CD4-positive, alpha-beta T cell treated with Interferon gamma for 1 hour (primary cell): ENCODE measurements around the gene MYO18A.
"Not testable (repeated sequence)": the region's sequence is repeated elsewhere in the genome, so short reads cannot be mapped to it uniquely, and the experiment has no call there.

Experiments used
- DNase-seq: peaks from one replicate; pipeline ENCODE4 v3.0.0-alpha.2; 2020

The MYO18A gene

DNA sequence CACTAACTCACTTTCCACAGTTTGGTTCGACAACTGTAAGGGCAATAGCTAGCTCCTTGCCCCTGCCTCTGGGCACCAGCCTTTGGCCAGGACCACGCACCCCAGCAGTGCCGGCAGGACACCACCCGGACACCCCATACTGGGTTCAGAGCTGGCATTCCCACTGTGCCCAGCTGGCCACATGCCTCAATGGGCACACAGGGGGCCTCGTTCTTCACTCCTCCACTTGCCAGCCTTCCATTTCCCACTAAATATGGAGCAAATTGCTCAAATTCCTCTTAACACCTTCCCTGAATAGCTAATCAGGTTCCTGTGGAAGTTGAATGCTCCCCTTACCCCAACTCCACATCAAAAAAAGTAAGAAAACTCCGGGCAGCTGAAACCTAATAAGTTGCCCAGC, 84.8 kb downstream of the MYO18A start:
- no peak for DNase-seq

DNA sequence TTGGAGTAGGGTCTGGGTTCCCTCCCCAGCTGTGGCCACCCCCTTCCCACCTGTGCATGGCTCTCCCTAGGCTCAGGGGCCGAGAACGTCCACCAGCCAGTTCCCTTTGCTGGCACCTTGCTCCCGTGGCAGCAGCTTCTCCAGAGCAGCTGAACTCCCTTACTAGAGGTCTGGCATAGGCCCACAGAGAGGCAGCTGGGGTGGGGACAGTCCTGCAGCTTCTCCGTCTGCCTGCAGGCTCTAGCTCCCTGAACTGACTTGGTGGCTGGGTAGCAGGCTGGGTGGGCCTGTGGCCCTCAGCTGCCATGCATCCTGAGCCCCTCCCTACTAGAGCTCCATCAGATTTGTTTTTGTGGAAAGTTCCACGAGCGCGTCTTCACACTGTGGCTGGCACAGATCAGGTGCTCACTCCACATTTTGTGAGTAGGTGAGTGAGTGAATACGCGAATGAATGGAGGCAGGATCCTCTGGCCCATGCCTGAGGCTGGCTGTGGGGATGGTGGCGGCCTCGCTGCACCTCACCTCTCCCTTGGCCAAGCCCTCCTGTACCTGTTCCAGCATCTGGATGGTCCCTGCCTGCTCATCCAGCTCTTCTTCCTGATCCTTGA, 86.0 kb downstream of the MYO18A start:
- DNase-seq, result no peak

DNA sequence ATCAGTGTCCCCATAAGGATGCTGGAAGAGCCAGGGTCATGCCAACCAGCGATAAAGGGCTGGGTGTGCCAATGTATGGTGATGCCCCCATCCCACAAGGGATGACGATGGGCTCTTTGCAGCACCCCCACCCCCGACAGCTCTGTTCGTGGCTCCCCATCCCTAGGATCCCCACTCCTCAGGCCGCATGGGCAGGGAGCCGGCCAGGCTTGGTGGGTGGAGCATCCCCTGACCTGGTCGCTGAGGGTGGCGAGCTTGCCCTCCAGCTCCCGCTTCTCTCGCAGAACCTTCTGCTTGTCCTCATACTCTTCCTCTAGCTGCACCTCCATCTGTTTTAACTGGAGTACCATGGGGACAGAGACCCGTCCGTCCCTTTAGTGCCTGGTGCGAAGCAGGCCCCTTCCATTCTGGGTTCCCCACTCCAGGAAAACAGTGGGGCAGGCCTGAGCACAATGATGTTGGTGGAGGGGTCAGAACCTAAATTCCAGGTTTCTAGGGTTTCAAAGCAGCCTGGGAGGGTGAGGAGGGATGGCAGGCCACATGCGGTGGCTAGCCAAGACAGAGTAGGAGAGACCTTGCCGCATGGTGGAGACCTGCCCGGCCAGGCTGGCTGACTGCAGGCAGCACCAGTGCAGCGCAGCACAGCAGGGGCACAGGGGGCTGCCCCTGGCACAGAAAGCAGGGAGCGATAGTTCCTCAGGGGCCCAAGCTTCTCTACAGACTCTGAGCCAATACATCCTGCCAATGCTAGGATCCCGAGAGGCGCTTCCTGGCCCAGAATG, 86.9 kb downstream of the MYO18A start:
- DNase-seq, result no peak

DNA sequence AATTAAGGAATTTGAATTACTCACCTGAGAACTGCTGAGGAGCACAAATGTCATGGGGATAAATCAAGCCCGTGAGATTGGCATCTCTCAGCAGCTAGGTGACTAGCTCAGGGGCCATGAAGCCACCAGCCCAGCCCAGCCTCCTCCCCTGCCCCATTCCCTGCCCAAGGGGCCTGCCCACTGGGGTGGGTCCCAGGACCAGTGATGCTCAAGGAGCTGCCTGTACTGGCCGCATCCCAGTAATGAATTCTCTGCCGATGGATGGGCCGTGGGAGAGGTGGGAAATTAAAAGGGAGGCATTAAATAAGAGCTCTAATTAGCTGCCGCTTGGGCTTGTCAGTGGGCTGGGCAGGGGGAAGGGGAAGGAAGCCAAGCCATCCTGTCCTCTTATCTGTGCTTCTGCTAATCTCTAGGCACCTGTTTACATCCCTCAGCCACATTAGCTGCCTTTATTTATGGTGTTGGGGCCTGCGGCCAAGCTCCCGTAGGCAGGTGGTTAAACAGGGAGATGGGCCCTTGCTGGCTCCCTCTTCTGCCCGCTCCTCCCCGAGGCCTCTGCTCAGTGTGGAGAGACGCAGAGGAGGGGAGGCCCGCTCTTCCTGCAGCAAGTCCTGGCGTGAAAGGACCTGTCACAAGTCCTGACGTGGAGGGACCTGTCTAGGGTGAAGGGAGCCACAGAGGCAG, 88.5 kb downstream of the MYO18A start:
- DNase-seq, result no peak

DNA sequence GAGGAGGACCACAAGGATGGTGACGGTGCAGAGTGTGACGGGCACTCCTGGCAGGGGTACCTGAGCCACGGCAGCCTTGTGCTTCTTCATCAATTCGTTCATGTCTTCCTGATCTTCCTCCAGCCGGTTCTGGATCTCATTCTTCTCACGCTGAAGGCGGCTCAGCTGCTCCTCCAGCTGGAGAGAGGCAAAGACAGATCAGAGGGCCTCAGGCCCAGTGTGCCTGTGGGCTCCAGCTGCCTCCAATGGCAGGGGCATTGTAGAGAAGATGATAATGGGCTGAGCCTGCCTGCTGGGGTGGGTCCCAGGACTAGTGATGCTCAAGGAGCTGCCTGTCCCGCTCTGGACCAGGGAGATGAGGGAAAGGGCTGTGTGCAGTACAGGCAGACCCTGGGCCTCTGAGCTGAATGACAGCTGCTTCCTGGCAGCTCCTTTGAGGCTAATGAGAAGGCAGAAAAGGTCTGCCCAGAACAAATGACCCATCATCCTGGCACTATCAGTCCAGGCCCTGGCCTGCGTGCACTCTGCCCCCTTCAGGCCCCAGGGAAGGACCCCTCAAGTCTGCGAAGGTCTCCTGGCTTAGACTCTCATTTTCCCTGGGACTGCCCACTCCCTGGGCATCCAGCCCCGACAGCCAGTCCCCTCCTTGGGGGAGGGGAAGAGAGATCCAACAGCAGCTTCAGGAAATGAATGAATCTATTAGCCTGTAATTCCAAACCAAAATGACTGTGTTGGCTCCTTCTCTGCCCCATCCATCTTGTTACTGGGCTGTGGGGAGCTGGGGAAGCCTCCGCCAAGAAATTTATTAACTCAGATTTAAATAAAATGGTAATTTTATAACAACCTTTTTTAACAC, 89.2 kb downstream of the MYO18A start:
- no peak for DNase-seq

DNA sequence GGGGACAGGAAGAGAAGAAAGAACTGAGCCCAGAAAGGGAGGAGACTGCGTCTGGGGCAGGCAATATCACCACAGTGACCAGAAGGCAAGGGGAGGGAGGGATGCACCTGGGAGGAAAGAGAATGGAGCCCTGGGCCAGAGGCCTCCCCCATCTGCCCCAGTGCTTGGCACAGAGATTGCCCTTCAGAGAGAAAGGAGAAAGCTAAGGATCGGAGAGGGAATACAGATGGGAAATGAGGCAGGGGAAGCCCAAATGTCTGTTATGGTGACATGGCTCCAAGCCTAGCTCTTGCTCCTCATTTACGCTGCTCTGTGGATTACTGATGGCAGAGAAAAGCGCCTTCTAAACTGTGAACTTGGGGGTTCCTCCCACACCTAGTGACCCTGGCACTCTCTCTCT, 90.1 kb downstream of the MYO18A start:
- DNase-seq, result no peak

DNA sequence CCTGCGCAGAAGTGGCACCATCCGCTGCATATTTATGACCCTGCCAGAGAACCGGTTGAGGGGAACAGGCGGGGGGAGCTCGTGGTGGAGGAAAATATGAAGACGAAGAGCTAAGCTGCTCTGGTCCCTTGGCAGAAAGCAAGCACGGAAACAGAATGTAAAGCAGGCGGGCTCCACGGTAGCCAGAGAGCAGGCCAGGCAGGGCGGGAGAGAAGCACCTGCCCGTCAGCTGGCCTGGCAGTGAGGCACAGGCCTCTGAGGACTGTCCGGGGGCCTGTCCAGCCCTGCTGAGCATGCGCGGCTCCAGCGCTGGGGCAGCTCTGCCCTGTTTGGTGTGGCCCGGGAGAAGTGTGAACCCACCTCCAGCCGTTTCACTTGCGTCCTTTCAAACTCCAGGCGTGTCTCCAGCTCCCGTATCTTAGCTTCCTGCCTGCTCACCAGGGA, 90.6 kb downstream of the MYO18A start:
- DNase-seq, result no peak

DNA sequence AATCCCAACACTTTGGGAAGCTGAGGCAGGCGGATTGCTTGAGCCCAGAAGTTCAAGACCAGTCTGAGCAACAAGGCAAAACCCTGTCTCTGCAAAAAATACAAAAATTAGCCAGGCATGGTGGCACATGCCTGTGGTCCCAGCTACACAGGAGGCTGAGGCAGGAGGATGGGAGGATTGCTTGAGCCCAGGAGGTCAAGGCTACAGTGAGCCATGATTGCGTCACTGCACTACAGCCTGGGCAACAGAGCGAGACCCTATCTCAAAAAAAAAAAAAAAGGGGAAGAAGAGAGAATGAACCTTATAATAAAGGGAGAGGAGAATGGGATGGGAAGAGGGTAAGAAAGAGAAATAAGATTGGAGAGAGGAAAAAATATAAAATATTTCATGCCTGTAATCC, 91.4 kb downstream of the MYO18A start:
- not testable (repeated sequence) for DNase-seq

DNA sequence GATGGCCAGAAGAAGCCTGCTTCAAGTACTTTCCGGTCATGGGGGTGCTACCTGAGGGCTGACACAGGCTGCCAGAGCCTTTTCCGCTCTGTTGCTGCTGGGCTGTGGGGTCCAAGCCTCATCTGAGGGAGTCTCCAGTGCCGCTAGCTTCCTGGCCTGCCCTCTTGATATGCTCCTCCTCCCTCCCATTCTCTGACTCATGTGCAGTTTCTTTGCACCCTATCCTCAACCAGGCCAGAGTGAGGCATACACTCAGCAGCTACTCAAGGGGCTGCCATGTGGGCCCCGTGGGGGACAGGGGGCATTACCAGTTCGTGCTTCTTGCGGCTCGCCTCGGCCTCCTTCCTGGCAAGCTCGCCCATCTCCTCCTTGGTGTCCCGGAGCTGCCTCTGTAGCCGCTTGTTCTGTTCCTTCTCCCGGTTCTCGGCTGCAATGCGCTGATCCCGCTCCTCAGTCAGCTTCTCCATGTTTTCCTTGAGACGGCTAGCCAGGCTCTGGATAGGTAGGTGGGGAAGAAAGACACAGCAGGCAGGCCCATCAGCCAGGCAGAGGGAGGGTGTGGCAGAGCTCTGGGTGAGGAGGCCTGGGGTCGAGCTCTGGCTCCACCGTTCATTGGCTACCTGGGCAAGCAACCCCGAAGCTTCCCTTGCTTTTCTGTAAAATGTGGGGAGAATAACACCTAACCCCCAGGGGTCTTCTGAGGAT, 93.4 kb downstream of the MYO18A start:
- DNase-seq, result no peak

DNA sequence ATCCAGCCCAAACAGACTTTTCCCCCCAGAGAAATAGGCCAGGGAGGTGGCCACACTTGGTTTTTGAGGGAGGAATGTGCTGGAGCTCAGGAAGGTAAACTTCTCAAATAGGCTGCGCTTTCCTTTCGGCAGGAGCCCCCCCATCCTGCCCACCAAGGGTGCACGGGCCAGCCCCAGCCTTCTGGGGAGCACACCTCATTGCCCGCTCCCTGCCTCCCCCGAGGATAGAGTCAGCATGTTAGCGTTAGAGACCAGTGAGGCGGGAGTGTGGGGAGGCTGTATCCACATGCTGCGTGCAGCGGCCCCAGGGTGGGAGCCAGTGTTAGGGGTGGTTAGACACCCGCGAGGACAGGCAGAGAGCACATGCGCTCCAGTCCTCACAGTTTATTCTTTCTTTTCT, 95.0 kb downstream of the MYO18A start:
- no peak for DNase-seq

DNA sequence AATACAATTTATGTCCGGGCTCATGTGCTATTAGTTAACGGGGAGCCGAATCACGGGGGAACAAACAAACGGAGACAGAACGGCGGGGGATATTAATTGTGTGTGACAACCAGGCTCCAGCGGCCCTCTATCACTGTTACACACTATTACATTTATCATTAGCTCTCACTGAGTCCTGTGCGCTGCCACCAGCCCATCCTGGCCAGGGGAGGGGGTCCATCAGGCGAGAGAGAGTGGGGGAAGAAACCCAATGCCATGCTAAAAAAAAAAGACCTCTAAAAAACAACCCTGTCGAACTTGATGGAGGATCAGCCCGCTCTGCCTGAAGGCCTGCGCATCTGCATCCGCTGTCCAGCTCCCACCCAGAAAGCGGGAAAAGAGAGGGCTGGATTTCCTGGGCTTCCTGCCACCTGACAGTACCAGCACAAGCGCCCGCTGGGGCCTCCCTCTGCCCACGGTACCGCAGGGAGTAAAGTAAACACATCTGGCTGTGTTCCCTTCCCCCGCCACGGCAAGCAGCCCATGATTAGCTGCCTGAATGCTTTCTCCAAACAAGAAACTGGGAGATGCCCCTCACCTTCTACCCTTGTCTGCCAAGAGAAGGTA, 95.6 kb downstream of the MYO18A start:
- no peak for DNase-seq

DNA sequence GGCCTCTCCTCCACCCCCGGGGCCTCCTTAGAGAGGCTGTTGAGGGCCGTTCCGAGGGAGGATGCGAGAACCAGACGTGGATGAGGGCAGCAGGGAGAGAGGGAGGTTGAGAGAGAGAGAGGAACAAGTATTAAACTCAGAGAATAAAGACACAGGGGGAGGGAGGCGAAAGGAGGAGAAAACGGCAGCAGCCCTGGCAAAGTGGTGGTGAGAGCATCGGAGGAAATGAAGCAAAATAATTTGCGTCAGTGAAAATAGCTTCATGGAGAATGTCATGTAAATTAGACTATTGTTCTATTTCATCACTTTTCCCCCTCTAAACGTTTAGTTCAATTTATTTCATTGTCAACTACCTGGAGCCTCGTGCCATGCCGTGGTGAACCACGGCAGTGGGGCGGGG, 99.2 kb downstream of the MYO18A start:
- no peak for DNase-seq

DNA sequence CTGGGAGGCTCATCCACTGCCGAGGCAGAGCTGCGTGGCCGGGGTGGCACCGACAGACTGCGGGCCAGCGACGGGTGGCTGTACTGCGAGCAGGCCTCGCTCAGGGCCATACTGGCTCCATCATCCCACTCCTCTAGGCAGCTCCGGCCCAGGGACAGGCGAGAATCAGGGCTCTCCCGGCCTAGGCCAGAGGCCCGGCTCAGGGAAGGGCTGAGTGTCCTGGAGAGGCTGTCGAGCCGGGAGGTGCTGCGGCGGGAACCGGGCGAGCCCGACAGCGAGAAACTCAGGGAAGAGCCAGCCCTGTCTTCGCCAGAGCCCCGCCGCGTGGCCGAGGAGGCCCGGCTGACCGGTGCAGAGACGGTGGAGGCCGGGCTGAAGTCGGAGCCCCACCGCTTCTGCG, 99.9 kb downstream of the MYO18A start:
- no peak for DNase-seq

DNA sequence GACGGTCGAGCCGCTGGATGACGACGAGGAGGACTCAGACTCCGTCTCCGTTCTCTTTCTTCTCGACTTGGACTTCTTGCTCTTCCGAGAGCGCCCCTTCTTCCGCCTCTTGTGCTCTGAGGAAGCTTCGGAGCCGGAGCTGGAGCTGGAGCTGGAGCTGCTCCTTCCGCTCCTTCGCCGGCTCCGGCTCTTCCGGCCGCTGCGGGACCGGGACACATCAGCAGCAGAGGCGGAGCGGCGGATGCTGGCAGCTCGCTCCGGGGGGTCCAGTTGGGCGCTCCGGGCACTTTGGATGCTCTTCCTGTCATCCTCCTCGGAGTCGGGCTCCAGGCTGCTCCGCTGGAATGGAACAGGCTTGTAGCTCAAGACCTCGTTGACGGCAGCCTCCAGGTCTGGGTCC, 100.3 kb downstream of the MYO18A start:
- DNase-seq, result no peak

DNA sequence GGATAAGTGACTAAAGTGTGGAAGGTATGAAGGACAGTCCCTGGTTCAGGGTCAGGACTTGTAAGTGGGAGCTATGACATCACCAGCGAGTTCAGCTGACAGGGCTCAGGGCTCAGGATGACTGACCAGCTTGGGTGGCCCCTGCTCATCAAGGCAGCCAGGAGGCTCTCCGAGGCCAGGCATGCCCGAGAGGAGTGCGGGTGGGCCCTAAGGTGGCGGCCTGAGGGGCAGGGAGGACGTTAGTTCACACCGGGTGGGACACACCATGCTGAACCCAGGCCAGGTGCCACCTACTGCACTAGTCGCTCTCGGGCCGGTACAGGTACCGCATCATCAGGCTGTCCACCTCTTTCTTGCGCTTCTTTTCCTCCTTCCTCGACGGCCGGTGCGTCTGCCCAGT, 100.8 kb downstream of the MYO18A start:
- no peak for DNase-seq

DNA sequence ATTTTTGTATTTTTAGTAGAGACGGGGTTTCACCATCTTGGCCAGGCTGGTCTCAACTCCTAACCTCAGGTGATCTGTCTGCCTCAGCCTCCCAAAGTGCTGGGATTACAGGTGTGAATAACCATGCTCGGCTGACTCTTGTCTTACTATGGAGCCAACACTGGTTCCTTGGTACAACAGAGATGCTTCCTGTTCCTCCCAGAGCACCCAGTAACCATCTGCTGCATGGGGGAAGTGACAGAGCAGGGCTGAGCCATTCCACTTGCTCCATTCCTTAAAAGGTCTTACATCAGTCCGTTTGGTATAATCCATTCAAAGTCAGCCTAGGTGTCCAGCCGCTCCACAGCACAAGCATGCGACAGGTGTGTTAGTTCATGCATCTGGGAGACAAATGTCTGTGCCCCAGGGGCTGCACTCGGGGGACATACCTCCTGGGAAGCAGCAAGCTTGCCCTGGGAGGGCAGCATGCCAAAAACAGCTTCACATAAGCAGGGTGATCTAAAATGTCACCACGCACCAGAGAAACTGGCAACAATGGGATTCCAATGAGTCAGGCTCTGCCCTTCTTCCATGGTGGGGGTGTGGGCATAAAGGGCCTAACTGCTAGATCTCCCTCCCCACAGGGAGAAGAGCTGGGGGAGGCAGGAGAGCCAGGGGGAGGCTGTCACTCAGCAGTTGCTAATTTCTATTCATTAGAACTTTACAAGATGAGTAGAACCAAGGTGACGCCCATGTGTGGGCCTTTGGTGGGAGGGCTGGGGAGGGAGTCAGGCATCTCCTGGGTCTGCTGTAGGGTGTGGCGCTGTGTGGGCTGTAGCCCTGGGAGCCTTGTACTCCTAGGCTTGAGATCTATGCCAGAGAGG, 101.8 kb downstream of the MYO18A start:
- no peak for DNase-seq

DNA sequence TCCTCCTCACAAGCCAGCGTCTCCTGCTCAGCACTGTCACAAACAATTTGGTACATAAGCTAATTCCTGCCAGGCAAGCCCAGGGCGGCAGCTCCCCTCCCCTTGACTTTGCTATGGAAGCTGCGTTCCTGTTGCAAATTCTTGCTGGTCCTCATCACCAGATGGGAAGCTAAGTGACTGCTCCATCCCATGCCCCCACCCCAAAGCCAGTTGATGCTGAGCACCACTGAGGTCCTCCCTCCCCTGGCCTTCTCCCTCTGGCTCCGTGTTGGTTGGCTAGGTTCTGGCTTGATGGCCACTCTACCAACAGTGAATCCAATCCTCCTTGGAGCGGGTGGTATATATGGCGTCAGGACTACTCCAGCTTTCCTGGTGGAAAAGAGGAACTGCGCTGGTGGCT, 102.9 kb downstream of the MYO18A start:
- DNase-seq, result no peak

DNA sequence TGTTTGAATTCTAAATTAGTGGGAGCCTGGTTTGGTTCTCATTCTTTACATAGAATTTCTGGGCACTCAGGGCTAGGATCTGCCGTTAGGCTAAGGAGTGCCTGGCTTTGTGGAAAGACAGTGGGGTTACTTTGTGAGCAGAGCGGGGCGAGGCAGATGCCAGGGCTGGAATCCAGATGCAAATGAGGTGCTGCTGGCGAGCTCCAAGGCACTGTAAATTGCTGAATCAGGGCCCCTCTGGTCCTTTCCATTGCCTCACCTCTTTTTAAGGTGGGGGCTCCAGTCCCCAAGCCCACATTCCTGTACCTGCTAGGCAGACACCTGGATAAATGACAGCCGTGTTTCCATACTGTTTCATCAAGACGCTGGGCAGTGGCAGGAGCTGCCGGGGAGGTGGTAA, 103.5 kb downstream of the MYO18A start:
- no peak for DNase-seq

DNA sequence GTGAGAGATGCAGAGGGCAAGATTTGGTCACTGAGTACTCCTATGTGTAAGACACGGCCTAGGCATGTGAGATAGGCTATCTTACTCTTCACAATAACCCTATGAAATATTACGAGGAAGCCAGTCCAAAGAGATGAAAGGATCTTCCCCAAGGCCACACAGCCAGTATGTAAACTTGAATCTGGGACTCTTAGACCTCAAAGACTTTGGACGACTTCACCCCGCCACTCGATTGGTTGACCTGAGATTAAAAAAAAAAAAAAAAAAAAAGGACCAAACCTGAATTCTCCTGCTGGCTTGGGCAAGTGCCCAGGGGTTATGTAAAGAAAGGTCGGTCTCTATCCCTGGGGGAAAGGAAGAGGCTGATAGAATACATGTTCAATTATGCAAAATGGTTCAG, 104.1 kb downstream of the MYO18A start:
- DNase-seq, result no peak

DNA sequence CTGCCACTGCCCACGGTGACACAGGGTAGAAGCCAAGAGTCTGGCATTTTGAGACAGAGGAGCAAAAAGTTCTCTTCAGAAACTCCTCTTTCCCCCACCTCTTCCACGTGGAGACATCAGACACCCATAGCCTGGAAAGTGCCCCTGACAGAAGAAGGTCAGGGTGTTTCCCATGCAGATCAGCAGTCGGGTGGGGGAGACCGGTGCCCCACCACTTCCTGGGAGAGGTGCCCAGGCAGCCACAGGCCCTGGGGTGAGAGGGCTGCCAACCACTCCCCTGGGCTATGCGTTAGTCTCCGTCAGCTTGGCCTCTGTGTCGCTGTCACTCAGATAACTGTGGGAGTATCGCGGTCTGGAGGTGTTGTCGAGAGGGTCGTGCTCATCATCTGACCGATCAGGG, 105.7 kb downstream of the MYO18A start:
- no peak for DNase-seq

DNA sequence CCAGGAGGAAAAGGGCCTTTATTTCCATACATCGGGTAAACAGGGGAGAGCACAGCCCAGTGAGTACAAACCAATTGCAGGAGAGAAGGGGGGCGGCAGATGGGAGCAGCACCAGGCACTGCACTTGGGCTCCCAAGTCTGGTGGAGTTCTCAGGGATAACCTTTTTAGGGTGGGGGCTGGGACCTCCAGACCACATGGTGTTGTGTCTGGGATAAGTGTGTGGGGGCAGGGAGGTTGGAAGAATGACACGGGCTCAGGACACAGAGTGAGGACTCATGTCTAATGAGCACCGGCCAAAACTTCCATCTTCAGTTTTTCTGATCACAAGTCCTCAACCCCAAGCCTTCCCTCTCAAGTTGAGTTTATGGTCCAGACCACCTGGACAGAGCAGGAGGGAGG, 106.7 kb downstream of the MYO18A start:
- DNase-seq, result no peak
